ENCODE results near the gene AKAP12.
A peak's percentile ranks its signal among the peaks of the same experiment; 100 is the strongest.

Gene AKAP12

GRCh38 chr6:151275566-151275965 lies 35.8 kb downstream of the AKAP12 start:
- no peak for DNase-seq (ENCODE audit: extremely low spot score)
- POLR2A ChIA-PET: no interaction called here
- CTCF ChIA-PET: no interaction called here
- TF ChIP-seq PKNOX1 (IDR thresholded peaks at IDR 0.05) (no peak), FOXA1 (IDR thresholded peaks at IDR 0.05) (no peak), L3MBTL2 (conservative IDR thresholded peaks at IDR 0.05) (no peak), FOXK2 (IDR thresholded peaks at IDR 0.05) (no peak), SUZ12 (IDR thresholded peaks at IDR 0.05) (no peak), BHLHE40 (IDR thresholded peaks at IDR 0.05; ENCODE audit: borderline replicate concordance) (no peak), FOXM1 (IDR thresholded peaks at IDR 0.05; ENCODE audit: borderline replicate concordance) (no peak), CTBP1 (IDR thresholded peaks at IDR 0.05; ENCODE audit: borderline replicate concordance) (no peak), NFRKB (IDR thresholded peaks at IDR 0.05) (no peak), ZNF384 (IDR thresholded peaks at IDR 0.05) (no peak), SP1 (IDR thresholded peaks at IDR 0.05) (no peak), LEF1 (IDR thresholded peaks at IDR 0.05; ENCODE audit: borderline replicate concordance) (no peak)

- TF ChIP-seq PKNOX1 (IDR thresholded peaks at IDR 0.05) (peak; percentile 72), L3MBTL2 (conservative IDR thresholded peaks at IDR 0.05) (no peak), ARNT (IDR thresholded peaks at IDR 0.05) (no peak)
- no peak for DNase-seq (ENCODE audit: extremely low spot score)
- POLR2A ChIA-PET: interaction anchor here (1.1 kb wide), 1 partner anchor 15 kb away, joined by 3 read pairs; no protein-coding TSS in a partner anchor
- CTCF ChIA-PET: no interaction called here
These were observed 36.5 kb downstream of the AKAP12 start for GRCh38 chr6:151276112-151276740.

- TF ChIP-seq TARDBP (IDR thresholded peaks at IDR 0.05): no peak
- no peak for TF ChIP-seq NFRKB (IDR thresholded peaks at IDR 0.05)
- no peak for TF ChIP-seq PKNOX1 (IDR thresholded peaks at IDR 0.05)
- TF ChIP-seq HDGF (IDR thresholded peaks at IDR 0.05; ENCODE audit: borderline replicate concordance): no peak
- no peak for TF ChIP-seq FOXA1 (IDR thresholded peaks at IDR 0.05)
- no peak for TF ChIP-seq BHLHE40 (IDR thresholded peaks at IDR 0.05; ENCODE audit: borderline replicate concordance)
- no peak for TF ChIP-seq CTBP1 (IDR thresholded peaks at IDR 0.05; ENCODE audit: borderline replicate concordance)
- CTCF ChIA-PET: interaction anchor here (0.8 kb wide), 1 partner anchor 39 kb away, joined by 4 read pairs; no protein-coding TSS in a partner anchor
- DNase-seq (ENCODE audit: extremely low spot score): no peak
- POLR2A ChIA-PET: no interaction called here
These were observed 40.1 kb downstream of the AKAP12 start for GRCh38 chr6:151279891-151280290.

GRCh38 chr6:151280859-151281258 lies 41.1 kb downstream of the AKAP12 start:
- ChIA-PET POLR2A (no interaction called here), CTCF (no interaction called here)
- DNase-seq (ENCODE audit: extremely low spot score): no peak
- no peak for TF ChIP-seq PKNOX1 (IDR thresholded peaks at IDR 0.05)
- no peak for TF ChIP-seq NFRKB (IDR thresholded peaks at IDR 0.05)

GRCh38 chr6:151284012-151284411 lies 44.2 kb downstream of the AKAP12 start:
- CTCF ChIA-PET: no interaction called here
- POLR2A ChIA-PET: no interaction called here
- TF ChIP-seq BHLHE40 (IDR thresholded peaks at IDR 0.05; ENCODE audit: borderline replicate concordance): no peak
- TF ChIP-seq LEF1 (IDR thresholded peaks at IDR 0.05; ENCODE audit: borderline replicate concordance): no peak
- no peak for DNase-seq (ENCODE audit: extremely low spot score)

- no peak for DNase-seq (ENCODE audit: extremely low spot score)
- TF ChIP-seq CTBP1 (IDR thresholded peaks at IDR 0.05; ENCODE audit: borderline replicate concordance): no peak
- no peak for TF ChIP-seq ELF4 (IDR thresholded peaks at IDR 0.05)
- no peak for TF ChIP-seq BHLHE40 (IDR thresholded peaks at IDR 0.05; ENCODE audit: borderline replicate concordance)
- TF ChIP-seq L3MBTL2 (conservative IDR thresholded peaks at IDR 0.05): no peak
- TF ChIP-seq NFRKB (IDR thresholded peaks at IDR 0.05): no peak
- TF ChIP-seq FOXM1 (IDR thresholded peaks at IDR 0.05; ENCODE audit: borderline replicate concordance): no peak
- TF ChIP-seq PKNOX1 (IDR thresholded peaks at IDR 0.05): no peak
- TF ChIP-seq TARDBP (IDR thresholded peaks at IDR 0.05): no peak
- TF ChIP-seq FOXA1 (IDR thresholded peaks at IDR 0.05): no peak
- TF ChIP-seq LEF1 (IDR thresholded peaks at IDR 0.05; ENCODE audit: borderline replicate concordance): no peak
- no peak for TF ChIP-seq ZNF384 (IDR thresholded peaks at IDR 0.05)
- no peak for TF ChIP-seq FOXK2 (IDR thresholded peaks at IDR 0.05)
- no peak for TF ChIP-seq HDGF (IDR thresholded peaks at IDR 0.05; ENCODE audit: borderline replicate concordance)
- TF ChIP-seq SP1 (IDR thresholded peaks at IDR 0.05): no peak
- no peak for TF ChIP-seq ARNT (IDR thresholded peaks at IDR 0.05)
- TF ChIP-seq SUZ12 (IDR thresholded peaks at IDR 0.05): no peak
- ChIA-PET CTCF (no interaction called here), POLR2A (no interaction called here)
These were observed 44.8 kb downstream of the AKAP12 start for GRCh38 chr6:151284548-151285017.

Measured in HEK293T (cell line).